ENCODE results near the gene ANKRD60. TPM values are rescaled to one million over a fixed set of nuclear protein-coding genes. Genes with fewer than 3 reads are reported as not detected.

The ANKRD60 gene
- total RNA-seq, 4 donors from 2014 or later: not detected

GRCh38 chr20:58192065-58192464 lies 36.4 kb downstream of the ANKRD60 start:
- Histone ChIP-seq H3K36me3 (no peaks in the 10 kb centered on the region), H3K4me1 (no peaks in the 10 kb centered on the region), H3K27ac (no peak overlapping the region), H3K4me3 (no peak overlapping the region), H3K9me3 (no peaks in the 10 kb centered on the region), H3K27me3 (no peaks in the 10 kb centered on the region)
- ATAC-seq (no peak), DNase-seq (no peak)
- intact Hi-C loops (cut with DNase I; ENCODE audit: low total_unique reads): no loop called here
- in situ Hi-C loops (cut with MboI; ENCODE audit: low sequenced_read_pairs in 4 of 4): no loop called here
- TF ChIP-seq POLR2A (IDR thresholded peaks at IDR 0.05): no peak
- TF ChIP-seq CTCF (IDR thresholded peaks at IDR 0.05 in 4 of 5, conservative IDR thresholded peaks at IDR 0.05 in 1 of 5): no peak

- no peaks in the 10 kb centered on the region for H3K36me3 ChIP-seq
- in situ Hi-C loops (cut with MboI; ENCODE audit: low sequenced_read_pairs in 4 of 4) (loop anchor here in 1 of 4 donors (10.0 kb wide), 1 partner anchor 534 kb away; no protein-coding TSS in a partner anchor), intact Hi-C loops (cut with DNase I; ENCODE audit: low total_unique reads) (no loop called here)
- H3K27me3 ChIP-seq: no peaks in the 10 kb centered on the region
- H3K9me3 ChIP-seq: no peaks in the 10 kb centered on the region
- DNase-seq (no peak), ATAC-seq (no peak)
- no peak overlapping the region for H3K4me3 ChIP-seq
- no peak overlapping the region for H3K27ac ChIP-seq
- no peak for TF ChIP-seq POLR2A (IDR thresholded peaks at IDR 0.05)
- no peak for TF ChIP-seq CTCF (IDR thresholded peaks at IDR 0.05 in 4 of 5, conservative IDR thresholded peaks at IDR 0.05 in 1 of 5)
- no peaks in the 10 kb centered on the region for H3K4me1 ChIP-seq
Observed at GRCh38 chr20:58188527-58188926, 39.9 kb downstream of the ANKRD60 start.

GRCh38 chr20:58184984-58185383 lies 43.5 kb downstream of the ANKRD60 start:
- DNase-seq (no peak), ATAC-seq (no peak)
- Histone ChIP-seq H3K36me3 (no peaks in the 10 kb centered on the region), H3K9me3 (no peaks in the 10 kb centered on the region), H3K27ac (no peak overlapping the region), H3K4me1 (no peaks in the 10 kb centered on the region), H3K4me3 (no peak overlapping the region), H3K27me3 (peaks cover 0 to 4% (median under 1%) of the 10 kb centered on the region in 3 donors)
- TF ChIP-seq CTCF (IDR thresholded peaks at IDR 0.05 in 4 of 5, conservative IDR thresholded peaks at IDR 0.05 in 1 of 5): no peak
- TF ChIP-seq POLR2A (IDR thresholded peaks at IDR 0.05): no peak
- intact Hi-C loops (cut with DNase I; ENCODE audit: low total_unique reads): no loop called here
- in situ Hi-C loops (cut with MboI; ENCODE audit: low sequenced_read_pairs in 4 of 4): loop anchor here in 2 of 4 donors (5.0 to 10.0 kb wide), 2 partner anchors 530 to 533 kb away; no protein-coding TSS in a partner anchor

- intact Hi-C loops (cut with DNase I; ENCODE audit: low total_unique reads): no loop called here
- in situ Hi-C loops (cut with MboI; ENCODE audit: low sequenced_read_pairs in 4 of 4): loop anchor here in 2 of 4 donors (5.0 to 10.0 kb wide), 2 partner anchors 529 to 532 kb away; no protein-coding TSS in a partner anchor
- no peak for ATAC-seq
Observed at GRCh38 chr20:58184063-58184462, 44.4 kb downstream of the ANKRD60 start.

More at GRCh38 chr20:58184063-58184462, 44.4 kb downstream of the ANKRD60 start:
- Histone ChIP-seq H3K9me3 (no peaks in the 10 kb centered on the region), H3K4me1 (no peaks in the 10 kb centered on the region), H3K4me3 (no peak overlapping the region), H3K27ac (no peak overlapping the region), H3K27me3 (peaks cover 0 to 7% (median 2%) of the 10 kb centered on the region in 3 donors), H3K36me3 (no peaks in the 10 kb centered on the region)
- no peak for DNase-seq
- no peak for TF ChIP-seq POLR2A (IDR thresholded peaks at IDR 0.05)
- TF ChIP-seq CTCF (IDR thresholded peaks at IDR 0.05 in 4 of 5, conservative IDR thresholded peaks at IDR 0.05 in 1 of 5): no peak
